Measurements from ENCODE around the gene GABARAP. TPM values are rescaled to one million over a fixed set of nuclear protein-coding genes. Genes with fewer than 3 reads are reported as not detected.

The GABARAP gene
- total and polyA plus RNA-seq, 2 of the 13 experiments (the other 11 are each of a cell fraction or from before 2014, with no cell fraction given) = 161 to 310 TPM

GRCh38 chr17:7258731-7259554, 16.7 kb upstream of the GABARAP start (continued):
- TF ChIP-seq USF2 (IDR thresholded peaks at IDR 0.05; ENCODE audit: low read depth, low read length) = no peak
- TF ChIP-seq USF2 (CRISPR knock-in tag; IDR thresholded peaks at IDR 0.05; ENCODE audit: borderline replicate concordance) = no peak
- no peak for TF ChIP-seq ZNF569 (CRISPR knock-in tag; IDR thresholded peaks at IDR 0.05; ENCODE audit: borderline replicate concordance)
- TF ChIP-seq ZNF710 (CRISPR knock-in tag; IDR thresholded peaks at IDR 0.05; ENCODE audit: borderline replicate concordance) = peak; percentile 32; the same call in 1 of the 2 replicates
- TF ChIP-seq YY1 (IDR thresholded peaks at IDR 0.05; ENCODE audit: insufficient read depth, insufficient replicate concordance, low read depth, low read length) = peak; percentile 34
- 0 out of 2 replicates have a peak, but pooled peaks have one; percentile 22 for TF ChIP-seq TFDP2 (CRISPR knock-in tag; IDR thresholded peaks at IDR 0.05)
- no peak for TF ChIP-seq ZNF746 (CRISPR knock-in tag; IDR thresholded peaks at IDR 0.05)
- 0 out of 2 replicates have a peak, but pooled peaks have one; percentile 23 for TF ChIP-seq DNMT3B (CRISPR knock-in tag; conservative IDR thresholded peaks at IDR 0.05)
- TF ChIP-seq RBM39 (IDR thresholded peaks at IDR 0.05; ENCODE audit: low read depth, low read length, poor library complexity, severe bottlenecking) = no peak
- no peak for TF ChIP-seq SOX13 (IDR thresholded peaks at IDR 0.05)
- peak in 1 of 2 experiments; percentile 39; a peak in 2 of 4 replicates for TF ChIP-seq SOX13 (CRISPR knock-in tag; conservative IDR thresholded peaks at IDR 0.05 in 1 of 2, IDR thresholded peaks at IDR 0.05 in 1 of 2)
- TF ChIP-seq NFKBIZ (CRISPR knock-in tag; IDR thresholded peaks at IDR 0.05) = no peak
- 0 out of 2 replicates have a peak, but pooled peaks have one; percentile 51 for TF ChIP-seq TGIF2 (CRISPR knock-in tag; IDR thresholded peaks at IDR 0.05)
- no peak for TF ChIP-seq DBP (CRISPR knock-in tag; IDR thresholded peaks at IDR 0.05; ENCODE audit: not compliant biosample characterization)
- no peak for TF ChIP-seq ZSCAN21 (CRISPR knock-in tag; IDR thresholded peaks at IDR 0.05; ENCODE audit: borderline replicate concordance)
- no peak for TF ChIP-seq NR3C1 (CRISPR knock-in tag; IDR thresholded peaks at IDR 0.05)
- TF ChIP-seq XBP1 (CRISPR knock-in tag; IDR thresholded peaks at IDR 0.05) = no peak
- TF ChIP-seq ZXDC (CRISPR knock-in tag; IDR thresholded peaks at IDR 0.05) = no peak
- no peak for TF ChIP-seq SYNCRIP (IDR thresholded peaks at IDR 0.05; ENCODE audit: insufficient read depth, low read depth, low read length)
